Islet precursor cell (in vitro differentiated cells): Measurements from ENCODE around the gene SKA1.
"Not testable (repeated sequence)": the region's sequence is repeated elsewhere in the genome, so short reads cannot be mapped to it uniquely, and the experiment has no call there.

Experiments
- DNase-seq: peaks from one replicate; pipeline ENCODE4 v3.0.0-alpha.2; 2018

The SKA1 gene

GRCh38 chr18:50396005-50396660 is 21.3 kb downstream of the SKA1 start:
- DNase-seq, result no peak

GRCh38 chr18:50397023-50397422 is 22.2 kb downstream of the SKA1 start:
- peak; percentile 56 for DNase-seq

DNA sequence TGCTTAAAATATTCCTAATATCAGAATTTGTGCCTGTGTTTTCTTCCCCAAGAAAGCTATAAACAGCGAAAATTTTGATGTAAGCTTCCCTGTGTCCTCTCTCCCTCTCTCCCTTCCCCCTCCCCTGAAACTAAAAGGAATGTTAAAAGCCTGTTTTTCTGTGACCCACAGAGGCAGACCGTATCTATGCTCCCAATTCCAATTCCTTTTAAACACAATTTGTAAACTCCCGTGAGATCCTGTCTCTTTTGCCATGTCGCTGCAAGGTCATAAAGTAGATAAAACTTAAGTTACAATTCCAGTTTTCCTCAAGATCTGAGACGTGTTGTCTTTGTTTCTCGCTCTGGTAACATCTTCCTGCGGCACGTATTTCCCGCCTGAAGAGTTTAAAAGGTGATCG is 23.3 kb downstream of the SKA1 start:
- DNase-seq, result no peak

DNA sequence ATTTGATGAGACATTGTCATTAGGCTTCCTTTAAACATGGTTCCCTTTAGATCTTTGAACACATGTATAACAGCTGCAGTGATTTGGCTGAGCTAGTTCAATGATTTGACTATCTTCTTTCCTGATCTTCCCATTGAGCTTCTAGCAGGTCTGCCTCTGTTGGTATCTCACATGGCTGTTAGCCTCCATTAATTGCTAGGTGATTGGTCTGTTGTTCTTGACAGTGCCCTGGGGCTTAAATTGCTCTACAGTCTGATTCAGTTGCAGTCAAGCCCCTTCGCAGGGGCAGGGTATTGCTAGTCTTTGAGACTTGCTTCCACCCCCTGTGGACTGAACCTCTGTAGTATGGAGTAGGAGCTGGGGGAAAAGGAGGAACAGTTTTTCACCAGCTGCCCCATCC is 24.1 kb downstream of the SKA1 start:
- DNase-seq, result peak; percentile 92

- no peak for DNase-seq
Observed at GRCh38 chr18:50399582-50399981, 24.7 kb downstream of the SKA1 start.

- peak; percentile 87 for DNase-seq
Observed at GRCh38 chr18:50400438-50400837, 25.6 kb downstream of the SKA1 start.

GRCh38 chr18:50401295-50401694 is 26.4 kb downstream of the SKA1 start:
- no peak for DNase-seq

DNA sequence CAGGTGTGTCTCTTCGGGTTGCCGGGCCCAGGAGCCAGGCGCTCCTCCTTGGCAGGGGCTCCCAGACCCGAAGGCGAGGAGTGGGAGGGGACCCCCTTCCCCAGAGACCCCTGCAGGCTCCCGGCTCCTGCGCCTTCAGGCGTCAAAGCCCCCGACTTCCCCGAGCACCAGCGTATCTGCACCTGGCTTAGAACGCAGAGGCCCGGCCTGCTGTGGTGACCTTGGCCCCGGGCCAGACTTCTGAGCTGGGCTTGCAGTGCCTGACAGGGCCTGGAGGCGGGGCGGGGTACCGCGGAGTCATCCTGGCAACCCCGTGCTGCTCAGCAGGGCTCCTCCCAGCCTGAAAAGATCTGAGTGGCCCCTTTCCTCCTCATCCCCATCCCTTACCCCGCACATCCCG is 27.0 kb downstream of the SKA1 start:
- DNase-seq, result peak; percentile 81

GRCh38 chr18:50404752-50405581 is 30.1 kb downstream of the SKA1 start:
- not testable (repeated sequence) for DNase-seq

- peak; percentile 71 for DNase-seq
Observed at GRCh38 chr18:50405582-50406271, 30.9 kb downstream of the SKA1 start.

DNA sequence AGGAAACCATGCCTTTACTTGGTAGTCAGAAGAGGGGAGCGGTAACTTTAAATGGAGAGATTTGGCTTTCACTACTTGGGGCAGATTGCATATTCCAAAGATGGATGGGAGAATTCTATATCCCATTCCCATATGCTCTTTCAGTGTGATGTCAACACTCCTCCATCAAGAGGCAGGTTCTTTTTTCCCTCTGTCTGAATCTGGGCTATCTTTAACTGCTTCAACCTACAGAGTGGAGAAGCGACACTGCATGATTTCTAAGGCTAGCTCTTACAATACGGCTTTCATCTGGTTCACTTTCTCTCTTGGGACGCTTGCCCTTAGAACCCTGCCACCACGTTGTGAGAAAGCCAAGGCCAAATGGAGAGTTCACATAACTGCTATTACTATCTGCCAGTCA is 34.4 kb downstream of the SKA1 start:
- no peak for DNase-seq

GRCh38 chr18:50410008-50410407 is 35.2 kb downstream of the SKA1 start:
- no peak for DNase-seq

GRCh38 chr18:50410894-50411293 is 36.0 kb downstream of the SKA1 start:
- DNase-seq, result no peak

DNA sequence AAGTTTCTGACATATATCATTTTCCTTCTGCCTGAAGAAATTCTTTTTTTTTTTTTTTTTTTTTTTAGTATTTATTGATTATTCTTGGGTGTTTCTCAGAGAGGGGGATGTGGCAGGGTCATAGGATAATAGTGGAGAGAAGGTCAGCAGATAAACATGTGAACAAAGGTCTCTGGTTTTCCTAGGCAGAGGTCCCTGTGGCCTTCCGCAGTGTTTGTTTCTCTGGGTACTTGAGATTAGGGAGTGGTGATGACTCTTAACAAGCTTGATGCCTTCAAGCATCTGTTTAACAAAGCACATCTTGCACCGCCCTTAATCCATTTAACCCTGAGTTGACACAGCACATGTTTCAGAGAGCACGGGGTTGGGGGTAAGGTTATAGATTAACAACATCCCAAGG is 42.0 kb downstream of the SKA1 start:
- DNase-seq, result not testable (repeated sequence)

DNA sequence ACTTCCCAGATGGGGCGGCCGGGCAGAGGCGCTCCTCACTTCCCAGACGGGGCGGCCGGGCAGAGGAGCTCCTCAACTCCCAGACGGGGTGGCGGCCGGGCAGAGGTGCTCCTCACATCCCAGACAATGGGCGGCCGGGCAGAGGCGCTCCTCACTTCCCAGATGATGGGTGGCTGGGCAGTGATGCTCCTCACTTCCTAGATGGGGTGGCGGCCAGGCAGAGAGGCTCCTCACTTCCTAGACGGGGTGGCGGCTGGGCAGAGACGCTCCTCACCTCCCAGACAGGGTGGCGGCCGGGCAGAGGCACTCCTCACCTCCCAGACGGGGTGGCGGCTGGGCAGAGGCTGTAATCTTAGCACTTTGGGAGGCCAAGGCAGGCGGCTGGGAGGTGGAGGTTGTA is 42.9 kb downstream of the SKA1 start:
- not testable (repeated sequence) for DNase-seq

- no peak for DNase-seq
Observed at GRCh38 chr18:50418650-50419049, 43.8 kb downstream of the SKA1 start.

DNA sequence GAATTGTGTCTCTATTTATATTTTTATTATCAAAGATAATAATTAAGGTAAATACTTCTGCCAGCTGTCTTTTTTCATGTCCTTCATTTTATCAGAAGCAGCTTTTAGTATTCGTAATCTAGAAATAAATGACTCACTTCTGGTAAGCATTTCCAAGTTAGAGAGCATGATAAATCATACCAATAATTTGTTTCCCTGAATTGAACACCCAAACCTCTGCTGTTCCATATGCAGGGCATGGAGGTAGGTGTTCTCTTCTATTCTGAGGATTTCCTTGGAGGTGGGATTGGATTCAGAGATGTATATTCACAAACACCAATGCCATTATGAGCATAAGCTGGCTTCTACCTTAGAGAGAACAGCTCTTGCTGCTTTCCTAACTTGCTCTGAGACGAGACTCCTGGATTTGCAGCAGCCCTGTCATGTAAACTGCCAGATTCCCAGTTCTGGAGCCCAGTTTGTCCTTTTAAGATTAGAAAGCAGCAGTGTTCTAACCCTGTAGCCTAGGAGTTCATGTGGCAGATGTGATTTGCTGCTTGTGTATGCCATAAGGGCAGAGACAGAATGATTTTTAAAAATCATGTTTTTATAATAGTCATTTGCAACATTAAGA is 47.5 kb downstream of the SKA1 start:
- DNase-seq, result no peak

DNA sequence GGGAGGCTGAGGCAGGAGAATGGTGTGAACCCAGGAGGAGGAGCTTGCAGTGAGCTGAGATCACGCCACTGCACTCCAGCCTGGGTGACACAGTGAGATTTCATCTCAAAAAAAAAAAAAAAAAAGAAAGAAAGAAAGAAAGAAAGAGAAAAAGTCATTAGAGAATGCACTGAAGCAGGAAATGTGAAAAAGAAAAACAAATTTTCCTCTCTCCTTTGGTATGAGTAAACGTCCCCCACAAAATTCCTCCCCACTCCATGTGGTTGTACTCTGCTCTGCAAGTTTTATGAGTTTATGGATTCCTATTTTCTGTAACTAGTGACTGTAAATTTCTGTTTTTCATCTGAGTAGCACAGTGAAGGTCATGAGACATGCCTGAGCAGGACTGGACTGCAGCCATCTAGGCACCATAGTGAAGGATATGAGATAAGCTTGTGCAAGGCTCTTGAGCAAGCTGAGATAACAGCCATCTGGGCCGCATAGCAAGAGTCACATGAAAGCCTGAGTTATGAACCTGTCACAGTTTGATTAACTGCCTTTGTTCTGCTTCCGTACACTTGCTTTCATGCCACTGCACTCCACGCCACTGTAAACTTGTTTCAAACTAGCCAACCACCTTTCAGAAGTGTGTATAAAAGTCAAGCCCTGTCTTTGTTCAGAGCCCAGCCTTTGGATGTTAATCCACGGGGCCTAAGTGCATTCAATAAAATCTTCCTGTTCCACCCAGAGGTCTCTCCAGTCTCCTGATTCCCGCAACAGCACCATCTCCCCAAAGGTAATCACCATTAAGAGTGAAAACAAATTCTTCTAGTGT is 50.2 kb downstream of the SKA1 start:
- DNase-seq, result no peak

DNA sequence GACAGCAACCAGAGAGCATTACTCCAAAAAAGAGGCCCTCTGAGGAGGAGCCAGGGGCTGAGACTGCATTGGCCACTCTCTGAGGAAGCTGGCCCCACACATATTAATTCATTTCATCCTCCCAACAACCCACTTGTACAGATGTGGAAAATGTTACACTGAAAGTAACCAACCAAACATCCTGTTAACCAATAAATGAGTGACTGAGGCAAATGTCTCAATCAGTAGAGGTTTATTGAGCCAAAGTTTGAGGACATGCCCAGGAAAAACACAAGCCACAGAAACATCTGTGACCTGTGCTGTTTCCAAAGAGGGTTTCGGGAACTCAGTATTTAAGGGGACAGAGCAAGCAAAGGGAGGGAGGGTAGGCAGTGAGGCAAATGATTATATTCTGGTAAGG is 53.0 kb downstream of the SKA1 start:
- no peak for DNase-seq

DNA sequence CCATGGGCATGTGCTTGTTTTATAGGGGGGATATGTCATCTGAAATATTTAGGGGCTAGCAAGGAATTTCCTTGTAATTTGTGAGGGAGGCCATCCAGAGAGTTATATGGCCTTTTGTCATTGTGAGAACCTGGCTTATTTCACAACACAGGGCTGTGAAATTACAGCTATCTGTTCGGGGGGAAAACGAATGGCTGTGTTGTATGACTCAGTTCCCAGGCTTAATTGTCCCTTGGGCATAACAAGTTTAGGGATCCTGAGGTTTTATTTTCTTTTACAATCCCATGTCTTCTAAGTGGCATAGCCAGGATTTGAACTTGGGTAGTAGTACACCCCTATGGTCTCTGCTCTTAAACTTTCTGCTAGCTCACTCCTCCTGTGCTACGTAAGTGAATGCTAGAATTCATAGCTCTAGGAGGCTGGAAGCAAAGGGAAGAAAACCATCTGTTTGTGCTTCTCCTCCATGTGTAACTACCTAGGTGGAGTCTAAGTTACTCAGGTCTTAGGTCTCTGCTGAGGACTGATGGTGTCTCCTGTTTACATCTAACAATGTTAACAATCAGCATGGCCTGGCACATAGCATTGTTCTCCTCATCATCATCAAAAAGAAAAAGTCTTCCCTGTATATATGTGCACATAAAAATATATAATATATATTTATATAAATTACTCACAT is 53.8 kb downstream of the SKA1 start:
- no peak for DNase-seq

- no peak for DNase-seq
Observed at GRCh38 chr18:50429207-50429948, 54.5 kb downstream of the SKA1 start.
